Glomerular endothelial cell (primary cell): Measurements from ENCODE around the gene FIGNL2. TPM values are rescaled to one million over a fixed set of nuclear protein-coding genes. Genes with fewer than 3 reads are reported as not detected.
"Not testable (repeated sequence)": the region's sequence is repeated elsewhere in the genome, so short reads cannot be mapped to it uniquely, and the experiment has no call there.

ENCODE experiments used
- DNase-seq: peaks from one replicate; pipeline ENCODE4 v3.0.0-alpha.2; 2011; ENCODE audit warnings: low read depth, low spot score; ENCODE audit errors: extremely low read depth
- total RNA-seq: library from RNA; depleted of rRNA; stranded (reverse); fragments of >200 nt; gene quantifications from 2 replicates; pipeline ENCODE4 v1.2.3, GENCODE V29; 2015

FIGNL2 gene, protein sequence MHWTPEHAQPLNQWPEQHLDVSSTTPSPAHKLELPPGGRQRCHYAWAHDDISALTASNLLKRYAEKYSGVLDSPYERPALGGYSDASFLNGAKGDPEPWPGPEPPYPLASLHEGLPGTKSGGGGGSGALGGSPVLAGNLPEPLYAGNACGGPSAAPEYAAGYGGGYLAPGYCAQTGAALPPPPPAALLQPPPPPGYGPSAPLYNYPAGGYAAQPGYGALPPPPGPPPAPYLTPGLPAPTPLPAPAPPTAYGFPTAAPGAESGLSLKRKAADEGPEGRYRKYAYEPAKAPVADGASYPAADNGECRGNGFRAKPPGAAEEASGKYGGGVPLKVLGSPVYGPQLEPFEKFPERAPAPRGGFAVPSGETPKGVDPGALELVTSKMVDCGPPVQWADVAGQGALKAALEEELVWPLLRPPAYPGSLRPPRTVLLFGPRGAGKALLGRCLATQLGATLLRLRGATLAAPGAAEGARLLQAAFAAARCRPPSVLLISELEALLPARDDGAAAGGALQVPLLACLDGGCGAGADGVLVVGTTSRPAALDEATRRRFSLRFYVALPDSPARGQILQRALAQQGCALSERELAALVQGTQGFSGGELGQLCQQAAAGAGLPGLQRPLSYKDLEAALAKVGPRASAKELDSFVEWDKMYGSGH
- 0.41 and 0.73 TPM in 2 replicates for total RNA-seq

DNA sequence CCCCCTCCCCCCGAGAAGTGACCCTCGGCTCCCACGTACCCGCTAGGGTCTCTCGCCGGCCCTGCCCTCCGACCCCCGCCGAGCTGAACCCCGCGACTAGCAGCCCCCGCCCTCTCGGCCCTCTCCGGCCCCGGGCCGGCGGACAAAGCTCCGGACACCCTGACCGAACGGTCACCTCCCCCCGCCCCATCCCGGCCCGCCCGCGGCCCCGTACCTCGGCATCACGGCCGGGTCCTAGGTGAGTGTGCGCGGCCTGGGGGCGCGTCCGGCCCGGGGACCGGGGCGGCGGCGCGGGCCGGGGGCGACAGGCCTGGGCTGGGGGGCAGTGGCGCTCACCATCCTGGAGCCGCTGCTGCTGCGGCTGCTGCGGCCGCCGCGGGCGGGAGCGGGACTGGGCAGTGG, at the start of gene FIGNL2:
Gene FIGNL2 (minus strand): TSS at position 393 of the 402 bp plus-strand sequence. CDS start 26,305 bp downstream, outside the sequence.
- DNase-seq = no peak

DNA sequence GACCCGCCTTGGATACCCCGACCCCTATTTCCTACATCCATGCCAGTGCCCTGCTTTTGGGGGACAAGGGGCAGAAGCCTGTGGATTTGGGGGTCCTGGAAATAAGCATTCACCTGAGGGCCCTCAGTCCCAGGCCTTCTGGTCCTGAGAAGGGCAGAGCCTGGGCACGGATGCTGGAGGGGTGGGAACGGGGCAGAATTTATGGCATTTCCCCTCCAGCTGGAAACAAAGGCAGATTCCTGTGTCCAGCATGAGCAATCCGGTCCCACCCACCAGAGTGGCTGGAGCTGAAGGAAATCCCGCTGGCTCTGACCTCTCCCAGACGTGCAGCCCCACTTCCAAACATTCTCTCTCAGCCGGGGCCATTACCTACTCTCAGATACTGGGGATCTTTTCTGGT, 48.7 kb upstream of the FIGNL2 start:
- peak; percentile 78 for DNase-seq

DNA sequence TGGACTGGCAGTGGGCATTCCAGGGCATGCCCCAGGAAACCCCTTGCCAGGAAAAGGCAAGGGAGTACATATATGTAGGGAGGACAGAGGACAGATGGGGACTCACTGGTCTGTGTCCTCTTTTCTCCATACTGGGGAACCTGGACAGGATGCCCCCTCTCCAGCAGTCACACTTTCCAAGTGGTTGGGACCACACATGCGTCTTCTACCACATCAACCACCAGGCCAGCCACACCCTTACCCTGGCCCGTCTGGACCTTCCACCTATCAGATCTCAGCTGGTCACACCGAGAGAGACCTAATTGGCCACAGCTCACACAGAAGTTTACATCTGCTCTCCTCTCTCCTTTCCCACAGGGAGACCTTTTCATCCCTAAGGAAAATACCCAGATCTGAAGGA, 47.7 kb upstream of the FIGNL2 start:
- no peak for DNase-seq

DNA sequence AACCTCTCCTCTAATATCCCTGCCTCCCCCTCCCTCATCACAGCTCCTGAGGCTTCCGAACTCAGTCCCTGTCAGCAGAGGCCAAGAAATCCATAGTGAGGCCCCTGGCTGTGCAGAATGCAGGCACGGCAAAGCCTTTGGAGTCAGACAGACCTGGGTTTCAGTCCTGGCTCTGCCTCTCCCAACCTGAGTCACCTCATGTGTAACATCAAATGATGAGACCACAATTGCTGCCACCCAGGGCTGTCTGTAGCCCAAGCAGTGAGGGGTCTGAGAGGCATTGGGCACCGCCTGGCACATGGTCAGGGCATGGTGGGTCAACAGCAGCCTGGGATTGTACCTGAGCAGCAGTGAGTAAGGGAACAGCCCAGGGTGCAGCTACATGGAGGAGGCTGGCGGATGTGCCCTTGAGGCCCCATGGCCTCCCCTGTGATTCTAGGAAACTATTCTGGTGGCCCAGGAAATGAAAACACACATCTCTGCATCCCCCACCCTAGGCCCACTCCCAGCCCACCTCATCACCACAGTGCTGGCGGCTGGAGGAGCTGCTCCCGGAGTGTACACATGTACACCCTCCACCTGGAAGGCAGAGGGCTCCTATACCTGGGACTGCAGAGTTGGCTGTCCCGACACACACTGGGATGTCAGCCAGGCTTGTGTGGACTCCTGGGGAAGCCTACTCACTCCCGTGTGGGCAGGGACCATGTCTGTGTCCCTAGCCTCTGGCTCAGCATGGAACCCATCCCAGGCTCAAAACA, 47.0 kb upstream of the FIGNL2 start:
- no peak for DNase-seq

DNA sequence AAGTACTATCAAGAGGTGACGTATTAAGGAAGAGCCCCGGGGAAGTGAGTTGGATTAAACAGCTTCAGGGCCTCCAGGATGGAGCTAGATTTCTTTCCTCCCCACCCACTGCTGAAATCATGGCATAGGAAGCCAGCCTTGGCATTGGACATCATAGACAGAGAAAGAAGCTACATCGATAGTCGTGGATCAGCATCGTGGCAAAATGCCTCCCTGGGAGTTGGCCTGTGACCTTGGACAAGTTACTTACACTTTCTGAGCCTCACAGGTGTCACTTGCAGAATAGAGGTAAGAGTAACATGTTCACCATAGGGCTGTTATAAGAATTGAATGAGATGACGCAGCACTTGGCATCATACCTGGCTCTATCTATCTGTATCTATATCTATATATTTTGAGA, 45.3 kb upstream of the FIGNL2 start:
- DNase-seq = no peak

DNA sequence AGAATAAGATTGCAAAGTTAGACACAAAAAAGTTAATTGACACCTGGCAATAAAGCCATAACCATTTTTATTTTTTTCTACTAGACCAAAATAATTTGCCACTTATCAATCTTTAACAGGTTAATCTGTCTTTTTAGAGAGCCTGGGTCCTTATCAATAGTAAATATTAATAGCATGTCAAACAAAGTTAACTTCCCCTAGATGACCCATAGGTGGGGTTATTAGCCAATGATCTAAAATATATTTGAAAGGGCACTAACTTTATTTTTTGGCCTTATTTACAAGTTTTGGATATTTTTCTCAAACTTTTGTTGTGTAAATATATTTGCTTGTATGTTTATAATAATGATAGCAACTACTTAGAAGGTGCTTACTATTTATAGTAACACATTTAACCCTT, 43.3 kb upstream of the FIGNL2 start:
- DNase-seq = no peak

DNA sequence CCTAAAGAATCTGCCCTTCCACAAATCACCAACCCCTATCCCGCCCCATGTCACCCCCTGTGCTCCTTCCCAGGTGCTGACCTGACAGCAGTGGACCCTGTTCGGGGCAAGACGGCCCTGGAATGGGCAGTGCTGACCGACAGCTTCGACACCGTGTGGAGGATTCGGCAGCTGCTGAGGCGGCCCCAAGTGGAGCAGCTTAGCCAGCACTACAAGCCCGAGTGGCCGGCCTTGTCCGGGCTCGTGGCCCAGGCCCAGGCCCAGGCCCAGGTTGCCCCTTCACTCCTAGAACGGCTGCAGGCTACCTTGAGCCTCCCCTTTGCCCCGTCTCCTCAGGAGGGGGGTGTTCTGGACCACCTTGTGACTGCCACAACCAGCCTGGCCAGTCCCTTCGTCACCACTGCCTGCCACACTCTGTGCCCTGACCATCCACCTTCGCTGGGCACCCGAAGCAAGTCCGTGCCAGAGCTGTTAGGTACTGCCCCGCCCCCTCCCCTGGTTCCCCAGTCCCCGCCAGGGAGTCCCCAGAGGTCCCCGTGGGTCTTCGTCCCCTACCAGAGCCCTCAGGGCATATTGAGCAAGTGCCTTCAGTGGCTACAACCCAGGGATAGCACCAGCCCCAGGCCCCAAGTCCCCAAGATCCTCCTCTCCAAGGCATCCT, 42.1 kb upstream of the FIGNL2 start:
- DNase-seq = no peak

DNA sequence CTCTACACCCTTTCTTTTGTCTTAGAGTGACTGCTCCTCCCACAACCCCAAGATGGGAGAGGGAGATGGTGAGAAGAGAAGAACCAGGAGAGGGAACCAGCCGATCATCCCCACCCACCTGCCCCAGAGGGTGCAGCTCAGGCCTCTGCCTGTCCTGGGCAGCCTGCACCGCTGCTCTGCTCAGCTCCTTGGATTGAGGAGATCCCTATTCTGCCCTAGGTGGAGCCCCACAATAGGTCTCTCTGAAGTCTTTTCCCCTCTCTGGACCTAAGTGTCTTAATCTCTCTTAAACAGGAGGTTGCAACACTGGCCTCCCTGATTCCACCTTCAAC, 41.6 kb upstream of the FIGNL2 start:
- no peak for DNase-seq

DNA sequence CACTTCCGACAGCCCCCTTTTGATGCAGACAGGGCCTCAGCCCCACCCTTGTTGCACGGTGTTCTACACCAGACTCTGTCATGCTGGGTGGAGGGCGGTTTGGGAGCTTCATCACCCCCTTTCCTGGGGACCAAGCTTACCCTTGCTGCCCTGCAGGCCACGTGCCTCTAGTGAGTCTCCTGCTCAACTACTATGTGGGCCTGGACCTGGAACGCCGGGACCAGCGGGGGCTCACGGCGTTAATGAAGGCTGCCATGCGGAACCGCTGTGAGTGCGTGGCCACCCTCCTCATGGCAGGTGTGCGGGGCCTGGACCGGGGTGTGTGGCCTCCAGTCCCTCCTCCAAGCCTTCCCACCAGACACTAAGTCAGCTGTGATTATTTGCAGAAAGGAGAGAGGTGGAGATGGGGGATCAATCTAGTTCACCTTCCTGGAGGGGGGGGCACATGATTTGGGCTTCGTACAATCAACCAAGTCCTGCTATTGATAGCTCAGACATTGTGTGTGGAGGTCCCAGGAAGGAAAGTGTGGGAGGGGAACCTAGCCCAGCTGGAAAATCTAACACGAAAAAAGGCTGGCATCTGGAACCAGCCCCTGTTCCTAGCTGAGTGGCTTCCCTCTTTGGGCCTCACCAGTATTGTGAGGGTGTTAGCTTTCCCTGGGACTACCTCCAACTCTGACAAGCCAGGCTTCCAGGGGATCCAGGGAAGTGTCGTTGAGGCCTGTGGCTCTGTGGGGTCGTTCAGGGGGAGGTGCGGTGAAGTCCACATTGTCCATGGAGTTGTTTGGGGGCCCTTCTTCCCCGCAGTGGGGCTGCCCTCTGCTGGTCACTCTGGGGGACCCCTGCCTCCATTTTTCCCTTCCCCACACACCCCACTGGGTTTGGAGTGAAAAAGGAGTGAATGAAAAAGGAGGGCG, 41.0 kb upstream of the FIGNL2 start:
- DNase-seq = no peak

DNA sequence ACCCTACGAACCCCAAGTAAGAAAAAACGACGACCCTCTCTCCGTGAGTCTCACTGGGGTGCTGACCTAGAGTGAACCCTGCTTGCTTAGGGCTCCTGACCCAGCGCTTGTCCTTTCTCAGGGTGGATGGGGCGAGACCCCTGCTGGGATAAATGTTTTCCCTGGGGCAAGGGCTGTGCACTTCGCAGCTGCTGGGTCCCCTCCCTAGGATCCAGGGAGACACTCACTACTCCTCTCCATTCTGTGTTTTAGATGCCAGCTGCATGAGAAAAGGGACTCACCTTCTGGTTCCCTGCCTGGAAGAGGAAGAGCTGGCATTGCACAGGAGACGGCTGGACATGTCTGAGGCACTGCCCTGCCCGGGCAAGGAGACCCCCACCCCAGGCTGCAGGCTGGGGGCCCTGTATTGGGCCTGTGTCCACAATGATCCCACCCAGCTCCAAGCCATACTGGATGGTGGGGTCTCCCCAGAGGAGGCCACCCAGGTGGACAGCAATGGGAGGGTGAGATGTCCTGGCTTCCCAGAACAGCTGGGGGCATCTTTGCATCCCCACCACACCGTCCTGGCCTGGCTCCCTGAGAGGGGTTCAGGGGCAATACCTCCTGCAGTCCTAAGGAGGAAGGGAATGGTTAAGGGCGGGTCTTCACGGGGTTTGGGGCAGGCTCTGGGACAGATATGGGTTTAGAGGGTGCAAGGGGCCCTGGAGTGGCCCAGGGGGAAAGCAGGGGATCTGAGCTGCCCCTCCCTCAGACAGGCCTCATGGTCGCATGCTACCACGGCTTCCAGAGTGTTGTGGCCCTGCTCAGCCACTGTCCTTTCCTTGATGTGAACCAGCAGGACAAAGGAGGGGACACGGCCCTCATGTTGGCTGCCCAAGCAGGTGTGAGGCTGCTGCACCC, 40.0 kb upstream of the FIGNL2 start:
- DNase-seq = no peak

DNA sequence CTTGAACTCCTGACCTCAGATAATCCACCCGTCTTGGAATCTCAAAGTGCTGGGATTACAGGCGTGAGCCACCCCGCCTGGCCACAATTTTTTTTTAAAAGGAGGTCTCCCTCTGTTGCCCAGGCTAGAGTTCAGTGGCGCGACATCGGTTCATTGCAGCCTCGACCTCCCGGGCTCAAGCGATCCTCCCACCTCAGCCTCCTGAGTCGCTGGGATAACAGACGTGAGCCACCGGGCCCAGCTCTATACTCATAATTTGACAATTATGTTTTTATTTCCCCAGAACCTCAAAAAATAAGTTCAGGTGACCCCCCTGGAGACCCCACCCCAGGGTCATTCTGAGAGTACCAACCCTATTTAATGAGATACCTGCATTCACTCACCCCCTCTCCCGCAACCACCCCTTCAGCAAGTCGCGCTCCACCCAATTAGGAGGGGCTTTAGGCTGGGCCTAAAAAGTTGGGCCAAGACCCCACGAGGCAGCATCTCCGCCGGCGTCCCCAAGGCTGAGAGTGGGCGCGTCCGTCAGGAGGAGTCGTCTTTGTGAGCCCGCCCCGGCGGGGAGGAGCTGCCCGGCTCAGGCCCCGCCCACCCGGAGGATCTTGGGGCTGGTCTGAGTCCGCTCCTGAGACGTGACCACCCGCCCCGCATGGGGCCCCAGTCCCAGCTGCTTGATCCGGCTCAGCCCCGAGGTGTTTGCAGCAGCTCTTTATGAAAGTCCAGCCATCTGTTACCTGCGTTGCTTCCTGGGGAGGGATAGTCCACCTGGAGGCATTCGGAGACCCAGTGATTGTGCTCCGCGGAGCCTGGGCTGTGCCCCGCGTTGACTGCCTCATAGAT, 39.2 kb upstream of the FIGNL2 start, which contains the start of gene ANKRD33:
Gene ANKRD33 (plus strand): TSS at position 628 of the 840 bp plus-strand sequence. CDS start 84 bp downstream, at position 712.
- DNase-seq = no peak

DNA sequence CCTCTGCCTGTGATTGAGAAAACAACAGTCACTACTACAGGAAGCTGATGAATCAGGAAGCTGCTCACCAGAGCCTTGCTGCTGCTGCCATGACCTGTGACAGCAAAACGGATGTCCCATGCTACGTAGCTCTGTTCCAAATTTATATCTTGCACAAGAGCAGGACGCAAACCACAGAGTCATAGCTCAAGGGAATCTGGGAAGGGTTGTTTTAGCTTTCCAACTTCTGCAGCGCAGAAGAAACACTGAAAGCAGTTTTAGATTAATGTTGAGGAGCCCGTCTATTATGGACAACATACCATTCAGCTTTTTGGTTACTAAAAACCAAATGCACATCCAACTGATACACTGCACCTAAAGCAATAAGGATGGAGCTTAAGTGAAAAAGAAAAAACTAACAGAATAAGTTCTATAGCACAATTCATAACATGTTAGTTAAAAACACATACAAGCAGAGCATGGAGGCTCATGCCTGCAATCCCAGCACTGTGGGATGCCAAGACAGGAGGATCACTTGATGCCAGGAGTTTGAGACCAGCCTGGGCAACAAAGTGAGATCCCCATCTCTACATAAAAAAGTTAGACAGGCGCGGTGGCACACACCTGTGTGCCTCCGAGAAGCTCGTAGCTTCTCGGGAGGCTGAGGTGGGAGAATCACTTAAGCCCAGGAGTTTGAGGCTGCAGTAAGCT, 37.6 kb upstream of the FIGNL2 start:
- peak; percentile 91 for DNase-seq

DNA sequence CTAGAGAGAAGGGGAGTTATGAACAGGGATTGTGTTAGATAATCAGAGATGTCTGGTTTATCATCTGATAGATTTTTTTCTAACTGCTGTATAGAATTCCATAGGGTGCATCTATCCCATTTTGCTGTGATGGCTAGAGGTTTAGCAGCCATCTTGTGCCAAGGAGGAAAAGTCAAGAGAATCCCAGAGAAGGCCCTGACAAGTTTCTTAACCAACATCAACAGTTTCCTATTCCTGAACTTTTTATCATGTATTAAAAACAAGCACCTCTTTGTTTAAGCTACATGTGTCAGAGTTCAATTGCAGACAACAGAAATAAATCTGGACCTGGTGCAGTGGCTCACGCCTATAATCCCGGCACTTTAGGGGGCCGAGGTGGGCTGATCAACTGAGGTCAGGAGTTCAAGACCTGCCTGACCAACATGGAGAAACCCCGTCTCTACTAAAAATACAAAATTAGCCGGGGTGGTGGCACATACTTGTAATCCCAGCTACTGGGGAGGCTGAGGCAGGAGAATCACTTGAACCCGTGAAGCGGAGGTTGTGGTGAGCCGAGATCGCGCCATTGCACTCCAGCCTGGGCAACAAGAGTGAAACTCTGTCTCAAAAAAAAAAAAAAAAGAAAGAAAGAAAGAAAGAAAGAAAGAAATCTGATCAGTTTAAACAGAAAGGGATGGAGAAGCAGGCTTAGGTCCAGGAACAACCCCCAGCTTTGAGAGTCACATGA, 36.9 kb upstream of the FIGNL2 start:
- DNase-seq = not testable (repeated sequence)

DNA sequence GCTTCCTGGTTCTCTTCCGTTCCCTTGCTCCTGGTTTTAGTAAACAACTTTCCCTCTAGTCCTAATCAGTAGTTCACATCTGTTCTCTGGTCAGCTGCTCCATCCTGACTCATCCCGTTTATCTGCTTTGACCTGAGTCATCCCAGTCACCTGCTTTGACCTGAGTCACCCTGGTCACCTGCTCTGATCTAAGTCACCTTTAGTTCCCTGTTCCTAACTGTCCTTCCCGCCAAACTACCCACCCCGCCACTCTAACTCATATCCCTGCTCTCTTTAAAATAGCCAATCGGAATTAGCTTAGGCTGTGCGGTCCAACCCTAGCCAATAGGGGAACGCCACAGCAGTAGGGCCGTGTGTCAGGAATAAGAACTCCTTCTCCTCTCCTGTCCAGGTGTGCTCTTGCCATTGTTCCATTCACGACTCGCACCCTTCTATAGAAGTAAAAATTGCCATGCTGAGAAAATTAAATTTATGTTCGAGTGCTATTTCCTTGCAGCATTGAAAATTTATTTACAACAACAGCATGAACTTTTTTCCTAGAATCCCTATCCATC, 36.2 kb upstream of the FIGNL2 start:
- no peak for DNase-seq

DNA sequence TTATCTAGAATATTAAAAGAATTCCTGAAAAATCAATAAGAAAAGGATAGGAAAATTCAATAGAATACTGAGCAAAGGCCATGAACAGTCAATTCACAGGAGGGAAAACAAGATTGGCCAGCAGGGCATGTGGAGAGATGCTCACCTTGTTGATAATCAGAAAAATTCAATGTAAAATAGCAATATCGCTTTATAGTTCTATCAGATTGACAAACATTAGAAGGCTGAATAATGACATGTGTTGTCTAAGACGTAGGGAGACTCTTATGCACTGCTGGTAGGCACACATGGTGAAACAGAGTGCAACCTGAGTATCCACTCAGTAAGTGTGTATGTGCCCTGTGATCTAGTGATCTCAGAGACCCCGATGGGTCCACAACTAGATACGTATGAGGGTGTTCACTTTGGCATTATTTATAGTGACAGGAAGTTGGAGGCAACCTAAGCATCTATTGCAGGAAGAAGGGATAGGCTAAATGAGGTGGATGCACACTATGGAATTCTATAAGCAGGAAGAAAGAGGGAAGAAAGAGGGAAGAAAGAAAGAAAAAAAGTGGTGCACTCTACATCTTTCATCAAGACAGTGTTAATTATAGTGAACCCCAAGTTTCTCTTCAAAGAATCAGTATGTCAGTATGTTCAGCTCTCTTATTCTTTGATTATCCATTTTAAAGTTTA, 35.6 kb upstream of the FIGNL2 start:
- DNase-seq = no peak

DNA sequence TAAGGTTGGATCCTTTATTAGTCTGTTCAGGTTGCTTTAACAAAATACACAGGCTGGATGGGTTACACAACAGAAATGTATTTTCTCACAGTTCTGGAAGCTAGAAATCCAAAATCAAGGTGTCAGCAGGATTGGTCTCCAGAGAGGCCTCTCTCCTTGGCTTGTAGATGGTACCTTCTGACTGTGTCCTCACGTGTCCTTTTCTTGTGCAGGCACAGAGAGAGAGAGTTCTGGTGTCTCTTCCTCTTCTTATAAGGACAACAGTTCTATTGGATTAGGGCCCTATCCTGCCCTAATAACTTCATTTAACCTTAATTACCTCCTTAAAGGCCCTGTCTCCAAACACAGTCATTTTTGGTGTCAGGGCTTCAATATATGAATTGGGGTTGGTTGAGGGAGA, 34.8 kb upstream of the FIGNL2 start:
- DNase-seq = no peak
